ENCODE measurements around the gene NRXN3. TPM values are rescaled to one million over a fixed set of nuclear protein-coding genes. Genes with fewer than 3 reads are reported as not detected.

The NRXN3 gene
- total and polyA plus RNA-seq, 2 experiments from 2014 or later = 1.0 to 1.8 TPM

GRCh38 chr14:79596551-79596950, 1426.4 kb downstream of the NRXN3 start:
- Histone ChIP-seq H3K9me2 (ENCODE audit: insufficient read depth) (no peaks in the 10 kb centered on the region), H3F3A (replicated peaks; ENCODE audit: low read depth) (no peaks in the 10 kb centered on the region), H4K20me1 (replicated peaks; ENCODE audit: insufficient read depth) (no peaks in the 10 kb centered on the region), H3K36me3 (ENCODE audit: insufficient read depth) (peaks cover 6% of the 10 kb centered on the region; the same call in 1 of the 2 replicates), H3K27me3 (ENCODE audit: insufficient read depth) (no peaks in the 10 kb centered on the region), H3K79me2 (replicated peaks; ENCODE audit: insufficient read depth) (no peaks in the 10 kb centered on the region), H3K4me3 (no peak overlapping the region), H3K4me1 (ENCODE audit: insufficient read depth) (no peaks in the 10 kb centered on the region), H3K4me2 (no peak overlapping the region), H3K27ac (ENCODE audit: low read depth) (no peak overlapping the region), H2AFZ (no peak overlapping the region)
- no peak overlapping the region for H3K27ac Mint-ChIP-seq
- peaks cover 15% of the 10 kb centered on the region for H3K36me3 Mint-ChIP-seq (ENCODE audit: low read depth)
- no peak for DNase-seq (ENCODE audit: low spot score)
- peaks cover 14% of the 10 kb centered on the region for H3K9me3 Mint-ChIP-seq
- ATAC-seq = no peak
- H3K4me1 Mint-ChIP-seq = peaks cover 5% of the 10 kb centered on the region; the same call in 2 of the 3 replicates
- no peak overlapping the region for H3K4me3 Mint-ChIP-seq
- TF ChIP-seq ZNF331 (CRISPR knock-in tag; IDR thresholded peaks at IDR 0.05; ENCODE audit: low read depth) (no peak), REST (IDR thresholded peaks at IDR 0.05; ENCODE audit: unreplicated experiment) (no peak), ZNF114 (CRISPR knock-in tag; IDR thresholded peaks at IDR 0.05) (no peak), CTCF (conservative IDR thresholded peaks at IDR 0.05; ENCODE audit: low read depth in 2 of 2) (no peak), STAT1 (IDR thresholded peaks at IDR 0.05; ENCODE audit: unreplicated experiment) (no peak), JUNB (IDR thresholded peaks at IDR 0.05; ENCODE audit: unreplicated experiment) (no peak), CREB1 (CRISPR knock-in tag; IDR thresholded peaks at IDR 0.05; ENCODE audit: low read depth) (no peak), EZH2phosphoT487 (IDR thresholded peaks at IDR 0.05; ENCODE audit: unreplicated experiment) (no peak), ZNF462 (CRISPR knock-in tag; IDR thresholded peaks at IDR 0.05) (no peak), EZH2 (IDR thresholded peaks at IDR 0.05; ENCODE audit: low read depth, unreplicated experiment) (no peak), NANOG (IDR thresholded peaks at IDR 0.05; ENCODE audit: borderline replicate concordance) (no peak), POLR2AphosphoS5 (IDR thresholded peaks at IDR 0.05; ENCODE audit: low read depth) (no peak), ETS1 (IDR thresholded peaks at IDR 0.05) (no peak)
- H3K27me3 Mint-ChIP-seq (ENCODE audit: insufficient read depth, low read depth, poor library complexity) = no peaks in the 10 kb centered on the region

Data from GM23338 (cell line).